RPMI7951 (cell line): ENCODE results near the gene CALD1. TPM values are rescaled to one million over a fixed set of nuclear protein-coding genes. Genes with fewer than 3 reads are reported as not detected.

ENCODE experiments used
- DNase-seq: peaks from one replicate; pipeline ENCODE4 v3.0.0-alpha.2; 2012; ENCODE audit warnings: low read depth
- total RNA-seq: library from RNA; depleted of rRNA; stranded (reverse); fragments of >200 nt; shearing (Covaris generic); gene quantifications from 2 replicates; pipeline ENCODE4 v1.2.3, GENCODE V29; 2014

CALD1 gene
- total RNA-seq, 1 experiment from 2014 or later: 259 TPM

- DNase-seq: no peak
Observed at GRCh38 chr7:134894928-134895327, 115.5 kb downstream of the CALD1 start.

- DNase-seq: no peak
Observed at GRCh38 chr7:134896073-134896472, 116.6 kb downstream of the CALD1 start.

GRCh38 chr7:134897936-134898335 lies 118.5 kb downstream of the CALD1 start:
- no peak for DNase-seq

- peak; percentile 69 for DNase-seq
Observed at GRCh38 chr7:134899729-134900128, 120.3 kb downstream of the CALD1 start.

GRCh38 chr7:134900166-134900982 lies 120.9 kb downstream of the CALD1 start:
- no peak for DNase-seq

GRCh38 chr7:134901389-134902020 lies 122.1 kb downstream of the CALD1 start:
- DNase-seq: no peak

- no peak for DNase-seq
Observed at GRCh38 chr7:134902058-134902457, 122.6 kb downstream of the CALD1 start.

GRCh38 chr7:134903073-134903790 lies 123.8 kb downstream of the CALD1 start:
- DNase-seq: no peak

GRCh38 chr7:134905375-134905774 lies 125.9 kb downstream of the CALD1 start:
- peak; percentile 90 for DNase-seq

GRCh38 chr7:134907000-134907399 lies 127.6 kb downstream of the CALD1 start:
- no peak for DNase-seq

GRCh38 chr7:134907639-134908038 lies 128.2 kb downstream of the CALD1 start:
- DNase-seq: no peak

GRCh38 chr7:134908289-134908688 lies 128.9 kb downstream of the CALD1 start:
- no peak for DNase-seq

GRCh38 chr7:134910214-134910890 lies 130.9 kb downstream of the CALD1 start:
- no peak for DNase-seq

- DNase-seq: no peak
Observed at GRCh38 chr7:134910968-134911367, 131.5 kb downstream of the CALD1 start.

GRCh38 chr7:134916171-134916883 lies 136.9 kb downstream of the CALD1 start:
- DNase-seq: peak; percentile 35

GRCh38 chr7:134919240-134919641 lies 139.8 kb downstream of the CALD1 start:
- DNase-seq: no peak

GRCh38 chr7:134920026-134920753 lies 140.8 kb downstream of the CALD1 start:
- DNase-seq: peak; percentile 76

GRCh38 chr7:134922720-134923704 lies 143.6 kb downstream of the CALD1 start:
- no peak for DNase-seq

GRCh38 chr7:134925766-134926165 lies 146.3 kb downstream of the CALD1 start:
- no peak for DNase-seq
